ENCODE measurements around the gene PTPN20.

- no peak for TF ChIP-seq CTCF (IDR thresholded peaks at IDR 0.05)
- TF ChIP-seq POLR2AphosphoS5 (IDR thresholded peaks at IDR 0.05) = no peak
- no peak for TF ChIP-seq POLR2A (IDR thresholded peaks at IDR 0.05)
- no peak for TF ChIP-seq EP300 (IDR thresholded peaks at IDR 0.05)
These were observed 132.8 kb downstream of the PTPN20 start for GRCh38 chr10:47043928-47044538.
